Measurements from ENCODE around the gene DBH.
A peak's percentile ranks its signal among the peaks of the same experiment; 100 is the strongest.

Gene DBH

GRCh38 chr9:133608889-133609288, 27.3 kb upstream of the DBH start:
- no peak for ATAC-seq
- no peak for TF ChIP-seq GLIS3 (CRISPR knock-in tag; IDR thresholded peaks at IDR 0.05)
- TF ChIP-seq CSRNP3 (CRISPR knock-in tag; IDR thresholded peaks at IDR 0.05) = no peak
- TF ChIP-seq, protein P1, sequence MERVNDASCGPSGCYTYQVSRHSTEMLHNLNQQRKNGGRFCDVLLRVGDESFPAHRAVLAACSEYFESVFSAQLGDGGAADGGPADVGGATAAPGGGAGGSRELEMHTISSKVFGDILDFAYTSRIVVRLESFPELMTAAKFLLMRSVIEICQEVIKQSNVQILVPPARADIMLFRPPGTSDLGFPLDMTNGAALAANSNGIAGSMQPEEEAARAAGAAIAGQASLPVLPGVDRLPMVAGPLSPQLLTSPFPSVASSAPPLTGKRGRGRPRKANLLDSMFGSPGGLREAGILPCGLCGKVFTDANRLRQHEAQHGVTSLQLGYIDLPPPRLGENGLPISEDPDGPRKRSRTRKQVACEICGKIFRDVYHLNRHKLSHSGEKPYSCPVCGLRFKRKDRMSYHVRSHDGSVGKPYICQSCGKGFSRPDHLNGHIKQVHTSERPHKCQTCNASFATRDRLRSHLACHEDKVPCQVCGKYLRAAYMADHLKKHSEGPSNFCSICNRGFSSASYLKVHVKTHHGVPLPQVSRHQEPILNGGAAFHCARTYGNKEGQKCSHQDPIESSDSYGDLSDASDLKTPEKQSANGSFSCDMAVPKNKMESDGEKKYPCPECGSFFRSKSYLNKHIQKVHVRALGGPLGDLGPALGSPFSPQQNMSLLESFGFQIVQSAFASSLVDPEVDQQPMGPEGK (CRISPR knock-in tag; IDR thresholded peaks at IDR 0.05; ENCODE audit: borderline replicate concordance) = no peak
- TF ChIP-seq SNAI2 (CRISPR knock-in tag; IDR thresholded peaks at IDR 0.05) = no peak
- no peak for TF ChIP-seq ISL1 (CRISPR knock-in tag; IDR thresholded peaks at IDR 0.05)
- TF ChIP-seq, protein P2, sequence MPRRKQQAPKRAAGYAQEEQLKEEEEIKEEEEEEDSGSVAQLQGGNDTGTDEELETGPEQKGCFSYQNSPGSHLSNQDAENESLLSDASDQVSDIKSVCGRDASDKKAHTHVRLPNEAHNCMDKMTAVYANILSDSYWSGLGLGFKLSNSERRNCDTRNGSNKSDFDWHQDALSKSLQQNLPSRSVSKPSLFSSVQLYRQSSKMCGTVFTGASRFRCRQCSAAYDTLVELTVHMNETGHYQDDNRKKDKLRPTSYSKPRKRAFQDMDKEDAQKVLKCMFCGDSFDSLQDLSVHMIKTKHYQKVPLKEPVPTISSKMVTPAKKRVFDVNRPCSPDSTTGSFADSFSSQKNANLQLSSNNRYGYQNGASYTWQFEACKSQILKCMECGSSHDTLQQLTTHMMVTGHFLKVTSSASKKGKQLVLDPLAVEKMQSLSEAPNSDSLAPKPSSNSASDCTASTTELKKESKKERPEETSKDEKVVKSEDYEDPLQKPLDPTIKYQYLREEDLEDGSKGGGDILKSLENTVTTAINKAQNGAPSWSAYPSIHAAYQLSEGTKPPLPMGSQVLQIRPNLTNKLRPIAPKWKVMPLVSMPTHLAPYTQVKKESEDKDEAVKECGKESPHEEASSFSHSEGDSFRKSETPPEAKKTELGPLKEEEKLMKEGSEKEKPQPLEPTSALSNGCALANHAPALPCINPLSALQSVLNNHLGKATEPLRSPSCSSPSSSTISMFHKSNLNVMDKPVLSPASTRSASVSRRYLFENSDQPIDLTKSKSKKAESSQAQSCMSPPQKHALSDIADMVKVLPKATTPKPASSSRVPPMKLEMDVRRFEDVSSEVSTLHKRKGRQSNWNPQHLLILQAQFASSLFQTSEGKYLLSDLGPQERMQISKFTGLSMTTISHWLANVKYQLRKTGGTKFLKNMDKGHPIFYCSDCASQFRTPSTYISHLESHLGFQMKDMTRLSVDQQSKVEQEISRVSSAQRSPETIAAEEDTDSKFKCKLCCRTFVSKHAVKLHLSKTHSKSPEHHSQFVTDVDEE (CRISPR knock-in tag; IDR thresholded peaks at IDR 0.05) = no peak
- no peak for TF ChIP-seq POU6F1 (CRISPR knock-in tag; IDR thresholded peaks at IDR 0.05; ENCODE audit: borderline replicate concordance, low read depth)
- TF ChIP-seq ZFP3 (CRISPR knock-in tag; IDR thresholded peaks at IDR 0.05) = no peak
- no peak for TF ChIP-seq PPARA (CRISPR knock-in tag; IDR thresholded peaks at IDR 0.05; ENCODE audit: borderline replicate concordance)
- no peak for TF ChIP-seq ARNTL (CRISPR knock-in tag; IDR thresholded peaks at IDR 0.05; ENCODE audit: borderline replicate concordance, low read depth)
- TF ChIP-seq TCF4 (CRISPR knock-in tag; IDR thresholded peaks at IDR 0.05; ENCODE audit: borderline replicate concordance) = no peak

GRCh38 chr9:133609311-133610098, 26.7 kb upstream of the DBH start, which contains the start of gene FAM163B:
Gene FAM163B (minus strand): TSS chr9:133609389. CDS start chr9:133580223, 29,166 bp downstream.
- TF ChIP-seq SNAI2 (CRISPR knock-in tag; IDR thresholded peaks at IDR 0.05) (peak; percentile 97), POU6F1 (CRISPR knock-in tag; IDR thresholded peaks at IDR 0.05; ENCODE audit: borderline replicate concordance, low read depth) (no peak), ZFP3 (CRISPR knock-in tag; IDR thresholded peaks at IDR 0.05) (peak; percentile 83), BACH2 (CRISPR knock-in tag; IDR thresholded peaks at IDR 0.05; ENCODE audit: borderline replicate concordance) (no peak), RARB (CRISPR knock-in tag; IDR thresholded peaks at IDR 0.05) (no peak), ISL1 (CRISPR knock-in tag; IDR thresholded peaks at IDR 0.05) (peak; percentile 28; the same call in 1 of the 2 replicates), ZNF8 (CRISPR knock-in tag; IDR thresholded peaks at IDR 0.05) (no peak), TOX (CRISPR knock-in tag; IDR thresholded peaks at IDR 0.05; ENCODE audit: borderline replicate concordance) (no peak), GLIS3 (CRISPR knock-in tag; IDR thresholded peaks at IDR 0.05) (no peak), PPARA (CRISPR knock-in tag; IDR thresholded peaks at IDR 0.05; ENCODE audit: borderline replicate concordance) (0 out of 2 replicates have a peak, but pooled peaks have one; percentile 63), CSDC2 (CRISPR knock-in tag; IDR thresholded peaks at IDR 0.05) (peak; percentile 95), TCF4 (CRISPR knock-in tag; IDR thresholded peaks at IDR 0.05; ENCODE audit: borderline replicate concordance) (no peak), ZFP30 (CRISPR knock-in tag; IDR thresholded peaks at IDR 0.05) (no peak), CSRNP3 (CRISPR knock-in tag; IDR thresholded peaks at IDR 0.05) (no peak), ESRRG (CRISPR knock-in tag; IDR thresholded peaks at IDR 0.05) (no peak), OSR1 (CRISPR knock-in tag; IDR thresholded peaks at IDR 0.05) (no peak), ARNTL (CRISPR knock-in tag; IDR thresholded peaks at IDR 0.05; ENCODE audit: borderline replicate concordance, low read depth) (0 out of 2 replicates have a peak, but pooled peaks have one; percentile 7)
- TF ChIP-seq, protein P2 (CRISPR knock-in tag; IDR thresholded peaks at IDR 0.05) = peak; percentile 90
- TF ChIP-seq, protein P1 (CRISPR knock-in tag; IDR thresholded peaks at IDR 0.05; ENCODE audit: borderline replicate concordance) = no peak
- ATAC-seq = peak; percentile 67

Measured in SK-N-SH treated with all-trans-retinoic acid at 6 μM for 48 hours (cell line).